KG1 (cell line): ENCODE data around the gene HSPA1B.

ENCODE experiments used
- DNase-seq: peaks from one replicate; lab custom pipeline; 2025; lab: John Stamatoyannopoulos, UW

The HSPA1B gene

DNA sequence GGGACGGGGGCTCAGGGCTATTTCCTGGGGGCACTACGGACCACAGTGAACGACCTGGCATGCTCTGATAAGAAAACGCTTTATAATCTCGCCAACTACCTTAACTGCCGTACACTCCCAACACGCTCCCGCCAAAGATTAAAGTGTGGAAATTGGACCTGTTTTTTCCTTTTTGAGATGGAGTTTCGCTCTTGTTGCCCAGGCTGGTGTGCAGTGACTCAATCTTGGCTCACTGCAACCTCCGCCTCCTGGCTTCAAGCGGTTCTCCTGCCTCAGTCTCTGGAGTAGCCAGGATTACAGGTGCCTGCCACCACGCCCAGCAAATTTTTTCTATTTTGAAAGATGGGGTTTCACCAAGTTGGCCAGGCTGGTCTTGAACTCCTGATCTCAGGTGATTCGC is 51.6 kb downstream of the HSPA1B start:
- no peak for DNase-seq
